Stimulated activated CD4-positive, alpha-beta T cell treated with anti-CD3 and anti-CD28 coated beads, Interleukin-4, amount 100 ng/mL, for 4 hours (primary cell): ENCODE results near the gene TCAP.
A peak's percentile ranks its signal among the peaks of the same experiment; 100 is the strongest.

Source experiments
- DNase-seq, 2 experiments: peaks; one replicate each; pipeline ENCODE4 v3.0.0-alpha.2; 2020

TCAP gene

DNA sequence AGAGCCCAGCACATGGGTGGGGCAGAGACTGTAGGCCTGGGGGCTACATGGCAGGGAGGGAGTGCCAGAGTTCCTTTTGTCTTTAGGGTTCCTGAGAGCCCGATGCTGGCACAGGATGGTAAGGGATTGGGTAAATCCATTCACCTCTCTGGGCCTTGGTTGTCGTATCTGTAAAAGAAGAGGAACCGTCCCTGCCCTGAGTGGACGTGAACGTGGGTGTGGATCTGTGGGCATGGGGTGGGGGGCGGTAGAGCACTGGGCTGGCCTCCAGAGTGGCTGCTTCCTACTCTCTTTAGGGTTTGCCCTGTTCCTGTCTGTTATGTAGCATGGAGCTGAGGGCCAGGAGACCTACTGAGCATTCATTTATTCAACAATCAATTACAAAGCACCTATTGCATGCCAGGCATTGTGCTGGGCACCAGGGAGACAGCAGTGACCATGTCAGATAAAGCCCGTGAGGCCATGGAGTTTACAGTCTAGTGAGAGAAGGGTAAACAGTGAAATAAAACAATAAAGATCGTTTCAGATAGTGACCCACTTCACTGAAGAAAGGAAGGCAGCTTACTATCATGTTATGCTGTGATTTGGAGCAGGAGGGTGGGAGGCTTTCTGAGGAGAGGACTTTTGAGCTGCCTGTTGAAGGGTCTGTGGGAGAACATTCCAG lies 13.1 kb upstream of the TCAP start:
- no peak for DNase-seq

DNA sequence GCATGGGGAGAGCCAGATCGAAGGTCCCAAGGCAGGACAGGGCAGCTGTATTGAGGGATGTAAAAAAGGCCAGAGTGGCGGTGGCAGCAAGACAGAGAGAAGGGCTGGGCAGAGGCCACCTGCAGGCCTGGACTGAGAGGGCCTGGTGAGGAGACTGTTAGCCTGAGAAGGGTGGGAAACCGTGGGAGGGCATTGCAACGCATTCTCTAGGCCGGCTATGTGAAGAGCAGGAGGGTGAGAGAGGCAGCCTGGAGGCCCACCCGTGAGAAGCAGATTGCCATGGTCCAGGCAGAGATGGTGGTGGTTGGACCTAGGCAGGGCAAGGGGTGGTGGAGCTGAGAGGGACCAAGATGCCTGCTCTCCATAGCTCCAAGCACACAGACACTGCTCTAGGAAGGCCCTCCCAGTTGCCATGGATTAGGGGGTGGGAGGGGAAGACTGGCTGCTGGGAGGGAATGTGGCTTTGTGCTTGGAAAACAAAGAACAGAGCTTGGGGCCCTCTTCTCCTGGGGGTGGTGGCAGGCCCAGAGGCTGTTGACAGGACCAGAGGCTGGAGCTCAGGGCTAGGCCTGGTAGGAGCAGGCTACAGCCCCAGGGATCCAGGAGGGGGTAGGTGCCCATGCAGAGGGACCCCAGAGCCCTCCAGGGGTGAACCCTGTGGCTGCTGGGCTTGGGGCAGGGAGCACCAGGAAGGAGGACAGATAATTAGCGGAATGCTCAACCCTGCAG lies 12.4 kb upstream of the TCAP start:
- DNase-seq: no peak

DNA sequence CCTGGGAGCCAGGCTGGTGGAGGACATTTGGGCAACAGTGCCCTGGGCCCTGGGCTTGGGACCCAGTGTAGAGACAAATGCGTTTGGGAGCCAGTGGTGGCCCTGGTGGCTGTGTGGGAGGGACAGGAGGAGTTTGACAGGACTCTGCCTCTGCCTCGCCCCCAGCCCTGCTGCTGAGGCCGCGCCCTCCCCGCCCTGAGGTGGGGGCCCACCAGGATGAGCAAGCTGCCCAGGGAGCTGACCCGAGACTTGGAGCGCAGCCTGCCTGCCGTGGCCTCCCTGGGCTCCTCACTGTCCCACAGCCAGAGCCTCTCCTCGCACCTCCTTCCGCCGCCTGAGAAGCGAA lies 11.9 kb upstream of the TCAP start:
- no peak for DNase-seq

DNA sequence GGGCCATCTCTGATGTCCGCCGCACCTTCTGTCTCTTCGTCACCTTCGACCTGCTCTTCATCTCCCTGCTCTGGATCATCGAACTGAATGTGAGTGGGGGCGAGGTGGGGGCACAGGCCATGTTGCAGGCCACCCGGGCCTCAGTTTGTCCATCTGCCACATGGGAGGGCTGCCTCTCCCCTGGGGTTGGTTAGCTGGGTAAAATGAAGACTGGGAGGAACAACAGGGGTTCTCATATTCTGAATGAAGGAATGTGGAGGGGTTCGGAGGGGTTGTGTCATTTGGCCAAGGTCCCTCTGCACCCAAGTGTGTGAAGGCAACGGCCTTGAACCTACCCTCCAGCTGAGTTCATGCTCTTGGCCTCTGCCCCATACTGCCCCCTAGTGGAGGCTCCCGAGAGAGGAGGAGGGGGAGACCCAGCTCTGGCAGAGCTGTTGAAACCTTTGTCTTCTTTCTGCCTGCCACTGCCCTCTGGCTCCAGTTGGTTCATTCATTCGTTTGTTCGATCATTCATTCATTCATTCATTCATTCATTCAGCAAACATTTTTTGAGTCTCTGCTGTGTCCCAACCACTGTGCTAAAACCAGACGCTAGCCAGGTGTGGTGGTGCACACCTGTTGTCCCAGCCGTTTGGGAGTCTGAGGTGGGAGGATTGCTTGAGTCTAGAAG lies 11.4 kb upstream of the TCAP start:
- peak; percentile 66 to 74 for DNase-seq

DNA sequence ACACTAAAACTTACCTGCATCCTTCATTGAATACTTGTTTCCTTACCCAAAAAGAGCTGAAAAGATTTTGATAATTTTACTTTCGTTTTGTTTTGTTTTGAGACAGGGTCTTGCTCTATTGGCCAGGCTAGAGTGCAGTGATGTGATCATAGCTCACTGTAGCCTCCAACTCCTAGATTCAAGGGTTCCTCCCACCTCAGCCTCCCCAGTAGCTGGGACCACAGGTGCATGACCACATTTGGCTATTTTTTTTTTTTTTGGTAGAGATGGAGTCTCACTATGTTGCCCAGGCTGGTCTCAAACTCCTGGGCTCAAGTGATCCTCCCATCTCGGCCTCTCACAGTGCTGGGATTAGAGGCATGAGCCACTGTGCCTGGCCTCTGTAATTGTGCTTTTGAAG lies 10.0 kb upstream of the TCAP start:
- DNase-seq: no peak

DNA sequence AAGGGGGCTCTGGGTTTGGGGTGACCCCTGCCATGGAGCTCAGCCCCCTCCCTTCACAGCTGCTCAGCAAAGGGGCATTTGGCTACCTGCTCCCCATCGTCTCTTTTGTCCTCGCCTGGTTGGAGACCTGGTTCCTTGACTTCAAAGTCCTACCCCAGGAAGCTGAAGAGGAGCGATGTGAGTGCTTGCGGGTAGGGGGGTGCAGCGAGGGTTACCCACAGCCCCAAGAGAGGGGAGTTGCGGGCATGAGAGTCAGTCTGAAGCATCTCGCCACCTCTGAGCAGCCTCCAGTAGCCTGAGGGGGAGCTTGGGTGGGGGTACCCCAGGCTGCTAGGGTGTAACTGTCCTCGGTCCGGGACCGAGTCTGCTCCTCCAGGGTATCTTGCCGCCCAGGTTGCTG lies 6.8 kb upstream of the TCAP start:
- DNase-seq: no peak

DNA sequence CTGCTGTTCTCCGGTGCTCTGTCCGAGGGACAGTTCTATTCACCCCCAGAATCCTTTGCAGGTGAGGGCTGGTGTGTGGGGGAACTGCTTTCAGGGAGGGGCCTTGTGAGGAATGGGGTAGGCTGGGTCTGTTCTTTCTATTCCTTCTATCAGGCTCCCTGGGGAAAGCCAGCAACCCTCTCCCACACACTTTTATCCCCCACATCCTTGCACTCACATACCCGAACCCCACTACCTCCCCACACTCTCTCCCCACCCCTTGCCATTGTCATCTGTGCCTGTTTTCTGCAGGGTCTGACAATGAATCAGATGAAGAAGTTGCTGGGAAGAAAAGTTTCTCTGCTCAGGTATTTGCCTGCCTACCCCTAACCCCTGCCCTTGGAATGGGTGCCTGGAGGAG lies 6.4 kb upstream of the TCAP start:
- DNase-seq: no peak

DNA sequence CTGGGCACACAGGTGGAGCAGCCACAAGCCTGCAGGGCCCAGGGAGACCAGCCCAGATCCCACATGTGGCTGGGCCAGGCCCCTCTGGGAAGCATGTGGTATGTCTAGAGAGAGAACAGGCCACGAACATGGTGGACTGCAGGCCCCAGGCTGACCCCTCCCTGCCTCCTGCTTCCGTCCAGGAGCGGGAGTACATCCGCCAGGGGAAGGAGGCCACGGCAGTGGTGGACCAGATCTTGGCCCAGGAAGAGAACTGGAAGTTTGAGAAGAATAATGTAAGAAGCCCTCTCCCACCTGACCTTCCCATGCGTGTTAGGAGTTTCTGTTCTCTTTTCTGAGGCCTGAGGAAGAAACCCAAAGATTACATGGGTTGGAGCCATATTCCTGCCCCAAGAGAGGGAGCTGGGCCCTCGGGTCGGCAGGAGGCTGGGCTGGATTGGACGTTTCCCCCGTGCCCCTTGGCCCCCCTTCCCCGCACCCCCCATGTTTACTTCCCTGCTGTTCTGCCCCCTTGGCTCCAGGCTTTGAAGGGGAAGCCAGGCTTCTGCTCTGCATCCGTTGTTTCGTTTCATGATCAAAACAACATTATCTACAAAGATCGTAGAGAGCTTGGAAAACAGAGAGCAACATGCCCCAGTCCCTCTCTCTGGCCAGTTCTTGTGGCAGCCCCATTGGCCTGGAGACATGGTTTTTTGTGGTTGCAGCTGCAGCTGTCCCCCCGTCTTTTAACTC lies 5.7 kb upstream of the TCAP start:
- DNase-seq: no peak

DNA sequence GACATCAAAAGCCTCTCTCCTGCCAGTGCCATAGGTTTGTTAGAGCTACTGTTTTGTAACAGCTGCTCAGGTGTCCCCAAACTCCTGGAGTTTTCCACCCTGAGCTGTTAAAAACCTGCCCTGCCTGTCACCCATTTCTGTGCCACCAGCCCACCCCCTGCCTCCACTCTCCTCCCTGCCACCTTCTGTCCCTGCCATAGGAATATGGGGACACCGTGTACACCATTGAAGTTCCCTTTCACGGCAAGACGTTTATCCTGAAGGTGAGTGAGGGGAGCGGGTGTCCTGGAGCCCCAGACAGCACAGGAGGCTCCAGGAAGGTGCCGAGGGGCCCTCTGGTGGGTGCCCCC lies 5.2 kb upstream of the TCAP start:
- no peak for DNase-seq

DNA sequence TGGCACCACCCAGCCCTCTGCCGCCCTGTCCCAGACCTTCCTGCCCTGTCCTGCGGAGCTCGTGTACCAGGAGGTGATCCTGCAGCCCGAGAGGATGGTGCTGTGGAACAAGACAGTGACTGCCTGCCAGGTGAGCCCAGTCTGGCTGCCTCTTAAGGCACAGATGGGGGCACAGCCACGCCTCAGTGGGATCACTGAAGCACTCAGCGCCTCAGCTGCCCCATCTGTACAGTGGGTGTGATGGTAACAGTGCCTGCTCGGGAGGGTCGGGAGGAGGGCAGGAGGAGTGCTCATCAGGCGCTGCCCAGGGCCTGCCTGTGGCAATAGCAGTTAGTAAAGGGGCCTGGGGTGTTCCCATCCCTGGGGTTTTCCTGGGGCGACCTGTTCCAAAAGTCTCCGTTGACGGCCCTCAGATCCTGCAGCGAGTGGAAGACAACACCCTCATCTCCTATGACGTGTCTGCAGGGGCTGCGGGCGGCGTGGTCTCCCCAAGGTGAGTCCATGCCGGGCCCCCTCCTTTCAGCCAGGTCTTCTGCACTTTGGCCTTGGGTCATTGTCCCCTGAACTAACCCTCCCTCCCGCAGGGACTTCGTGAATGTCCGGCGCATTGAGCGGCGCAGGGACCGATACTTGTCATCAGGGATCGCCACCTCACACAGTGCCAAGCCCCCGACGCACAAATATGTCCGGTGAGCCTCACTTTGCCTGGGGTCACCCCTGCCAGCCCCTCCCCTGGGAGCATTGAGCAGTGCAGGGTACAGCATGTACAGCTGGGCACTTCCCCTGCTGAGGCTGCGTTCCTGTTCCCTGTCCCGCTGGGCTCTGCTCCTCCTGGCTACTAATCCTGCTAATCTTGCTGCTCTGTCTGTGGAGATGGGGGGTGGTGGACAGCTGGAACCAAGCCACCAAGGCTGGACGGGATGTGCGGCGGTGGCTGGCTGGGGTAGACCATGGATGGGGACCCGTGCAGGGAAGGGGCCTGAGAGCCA lies 4.5 kb upstream of the TCAP start:
- no peak for DNase-seq

DNA sequence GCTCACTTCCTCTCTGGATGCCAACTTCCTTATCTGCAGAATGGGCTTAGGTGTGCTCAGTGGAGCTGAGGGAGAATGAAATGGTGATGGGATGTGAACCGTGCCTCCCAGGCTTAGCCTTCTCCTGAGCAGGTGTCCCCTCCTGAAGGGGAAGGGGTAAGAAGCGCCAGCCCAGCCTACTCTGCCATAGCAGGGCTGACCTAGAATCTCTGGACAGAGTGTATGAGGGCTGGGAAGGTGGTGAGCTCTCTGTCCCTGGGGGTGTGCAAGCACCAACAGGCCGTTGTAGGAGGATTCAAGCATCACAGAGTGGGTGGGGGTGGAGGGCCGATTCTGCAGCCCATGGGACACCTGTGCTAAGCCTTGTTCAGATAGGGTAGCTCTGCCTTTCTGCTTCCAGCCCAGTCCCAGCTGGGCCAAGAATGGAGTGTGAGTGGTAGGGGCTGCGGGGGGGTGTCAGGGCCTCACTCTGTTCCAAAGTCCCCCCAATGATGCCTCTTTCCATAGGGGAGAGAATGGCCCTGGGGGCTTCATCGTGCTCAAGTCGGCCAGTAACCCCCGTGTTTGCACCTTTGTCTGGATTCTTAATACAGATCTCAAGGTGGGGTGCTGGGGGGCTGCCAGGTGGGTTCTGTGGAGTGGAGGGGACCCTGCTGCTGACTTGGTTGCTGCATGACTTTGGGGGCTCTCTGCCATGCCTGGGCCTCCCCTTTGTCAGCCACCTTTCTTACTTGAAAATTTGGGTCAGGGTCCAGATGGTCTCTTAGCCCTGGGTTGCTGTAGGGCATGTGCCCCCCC lies 3.2 kb upstream of the TCAP start:
- no peak for DNase-seq

DNA sequence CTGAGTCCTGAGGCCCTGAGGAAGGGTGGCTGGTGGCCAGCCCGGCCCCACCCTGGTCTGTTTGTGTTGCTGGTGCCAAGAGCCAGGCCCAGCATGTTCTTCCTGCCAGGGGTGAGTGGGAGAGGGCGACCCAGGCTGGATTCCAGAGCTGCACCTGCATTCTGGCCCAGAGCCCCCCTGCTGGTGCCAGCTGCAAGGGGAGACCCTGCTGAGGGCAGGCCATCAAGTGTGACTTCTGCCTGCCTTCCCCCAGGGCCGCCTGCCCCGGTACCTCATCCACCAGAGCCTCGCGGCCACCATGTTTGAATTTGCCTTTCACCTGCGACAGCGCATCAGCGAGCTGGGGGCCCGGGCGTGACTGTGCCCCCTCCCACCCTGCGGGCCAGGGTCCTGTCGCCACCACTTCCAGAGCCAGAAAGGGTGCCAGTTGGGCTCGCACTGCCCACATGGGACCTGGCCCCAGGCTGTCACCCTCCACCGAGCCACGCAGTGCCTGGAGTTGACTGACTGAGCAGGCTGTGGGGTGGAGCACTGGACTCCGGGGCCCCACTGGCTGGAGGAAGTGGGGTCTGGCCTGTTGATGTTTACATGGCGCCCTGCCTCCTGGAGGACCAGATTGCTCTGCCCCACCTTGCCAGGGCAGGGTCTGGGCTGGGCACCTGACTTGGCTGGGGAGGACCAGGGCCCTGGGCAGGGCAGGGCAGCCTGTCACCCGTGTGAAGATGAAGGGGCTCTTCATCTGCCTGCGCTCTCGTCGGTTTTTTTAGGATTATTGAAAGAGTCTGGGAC lies 2.4 kb upstream of the TCAP start:
- DNase-seq: no peak

DNA sequence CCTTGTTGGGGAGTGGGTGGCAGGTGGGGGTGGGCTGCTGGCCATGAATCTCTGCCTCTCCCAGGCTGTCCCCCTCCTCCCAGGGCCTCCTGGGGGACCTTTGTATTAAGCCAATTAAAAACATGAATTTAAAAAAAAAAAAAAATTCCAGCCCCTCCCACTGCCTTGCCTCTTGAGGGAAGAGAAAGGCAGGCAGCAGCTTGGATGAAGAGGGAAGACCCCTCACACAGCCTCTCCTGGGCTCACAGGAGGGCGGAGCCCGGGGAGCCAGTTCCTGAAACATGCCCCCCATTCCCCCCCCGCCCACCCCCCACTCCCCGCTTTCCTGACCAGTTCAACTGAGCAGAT lies 1.8 kb upstream of the TCAP start:
- DNase-seq: no peak

DNA sequence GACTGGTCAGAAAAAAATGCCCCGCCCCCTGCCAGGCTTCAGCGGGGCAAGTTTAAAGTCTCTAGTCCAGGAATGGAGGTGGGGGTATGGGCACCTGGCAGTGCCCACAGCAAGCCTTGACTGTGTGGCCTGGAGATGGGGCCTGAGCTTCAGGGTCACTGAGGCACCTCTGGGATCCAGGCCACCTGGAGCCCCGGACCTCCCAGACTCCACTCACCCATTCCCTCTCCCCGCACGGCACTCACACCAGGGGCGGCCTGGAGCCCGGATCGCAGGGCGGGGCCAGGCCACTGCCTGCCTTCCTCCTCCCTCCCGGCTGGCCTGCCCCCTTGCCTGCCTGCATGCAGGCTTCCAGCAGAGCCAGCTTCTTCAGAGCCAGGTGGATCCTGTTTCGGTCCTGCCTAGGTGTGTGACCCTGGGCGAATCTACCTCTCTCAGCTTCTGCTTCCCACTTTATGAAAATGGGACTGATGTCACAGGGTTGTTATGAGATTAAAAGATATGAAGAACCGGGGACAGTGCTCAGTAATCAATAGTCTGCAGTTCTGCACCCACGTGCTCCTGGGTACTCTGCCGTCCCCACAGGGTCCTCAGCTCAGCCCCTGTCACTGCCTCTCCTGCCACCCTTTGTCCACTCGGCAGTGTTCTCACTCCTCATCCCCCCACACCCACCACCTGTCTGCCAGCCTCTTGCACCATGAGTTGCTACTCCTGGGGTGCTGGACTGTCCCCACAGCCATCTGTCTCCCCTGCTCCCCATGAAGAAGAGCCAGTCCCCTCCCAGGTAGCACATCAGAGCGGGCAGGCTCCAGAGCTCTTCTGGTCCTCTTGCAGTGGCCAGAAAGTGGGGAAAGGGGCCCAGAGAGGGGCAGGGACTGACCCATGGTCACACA lies 1.2 kb upstream of the TCAP start:
- DNase-seq: no peak

DNA sequence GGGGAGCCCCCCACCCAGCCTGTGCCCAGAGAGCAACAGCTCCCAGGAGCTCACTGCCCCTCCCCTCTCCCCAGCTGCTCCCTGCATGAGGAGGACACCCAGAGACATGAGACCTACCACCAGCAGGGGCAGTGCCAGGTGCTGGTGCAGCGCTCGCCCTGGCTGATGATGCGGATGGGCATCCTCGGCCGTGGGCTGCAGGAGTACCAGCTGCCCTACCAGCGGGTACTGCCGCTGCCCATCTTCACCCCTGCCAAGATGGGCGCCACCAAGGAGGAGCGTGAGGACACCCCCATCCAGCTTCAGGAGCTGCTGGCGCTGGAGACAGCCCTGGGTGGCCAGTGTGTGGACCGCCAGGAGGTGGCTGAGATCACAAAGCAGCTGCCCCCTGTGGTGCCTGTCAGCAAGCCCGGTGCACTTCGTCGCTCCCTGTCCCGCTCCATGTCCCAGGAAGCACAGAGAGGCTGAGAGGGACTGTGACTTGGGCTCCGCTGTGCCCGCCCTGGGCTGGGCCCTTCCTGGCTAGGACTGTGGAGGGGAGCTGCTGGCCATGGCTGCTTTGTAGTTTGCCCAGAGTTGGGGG lies 584 bp downstream of the TCAP start:
- no peak for DNase-seq

DNA sequence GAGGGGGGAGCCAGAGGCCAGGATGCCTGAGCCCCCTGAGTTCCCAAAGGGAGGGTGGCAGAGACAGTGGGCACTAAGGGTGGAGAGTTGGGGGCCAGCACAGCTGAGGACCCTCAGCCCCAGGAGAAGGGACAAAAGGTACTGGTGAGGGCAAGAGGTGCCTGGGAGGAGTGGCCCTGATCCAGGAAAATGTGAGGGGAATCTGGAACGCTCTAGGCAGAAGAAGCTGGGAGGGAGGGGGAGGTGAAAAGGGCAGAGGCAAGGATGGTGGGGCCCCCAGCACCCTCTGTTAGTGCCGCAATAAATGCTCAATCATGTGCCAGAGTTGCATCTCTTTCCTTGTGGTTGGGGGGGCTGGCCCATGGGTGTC lies 1.1 kb downstream of the TCAP start:
- no peak for DNase-seq

DNA sequence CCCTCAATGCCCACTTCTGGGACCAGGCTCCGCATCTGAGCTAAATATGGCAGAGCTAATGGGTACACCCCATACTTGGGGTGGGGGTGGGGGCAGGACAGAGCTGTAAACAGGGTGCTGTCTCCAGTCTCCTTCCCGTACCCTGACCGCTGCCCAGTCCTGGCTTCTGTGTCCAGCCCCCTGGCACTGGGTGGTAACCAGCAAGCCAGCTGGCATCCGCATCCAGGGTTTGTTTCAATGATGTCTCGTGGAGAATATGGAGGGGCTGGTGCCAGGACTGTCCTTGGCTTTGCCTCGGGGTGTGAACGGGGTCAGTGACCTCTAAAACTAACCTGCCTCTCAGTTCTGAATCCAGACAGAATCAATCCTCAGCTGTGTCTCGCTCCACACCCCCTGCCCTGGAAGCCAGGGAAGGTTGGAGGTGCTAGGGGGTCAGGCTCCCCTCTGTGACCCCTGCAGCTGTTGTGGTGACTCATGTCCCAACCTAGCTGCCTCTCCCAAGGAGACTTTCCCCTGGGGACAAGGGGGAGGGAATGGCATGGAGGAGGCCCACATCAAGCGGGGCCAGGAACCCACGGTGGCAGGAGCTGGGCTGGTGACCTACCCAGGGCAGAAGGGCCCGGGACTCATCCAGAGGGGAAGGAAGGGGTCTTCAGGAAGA lies 1.6 kb downstream of the TCAP start:
- DNase-seq: no peak

DNA sequence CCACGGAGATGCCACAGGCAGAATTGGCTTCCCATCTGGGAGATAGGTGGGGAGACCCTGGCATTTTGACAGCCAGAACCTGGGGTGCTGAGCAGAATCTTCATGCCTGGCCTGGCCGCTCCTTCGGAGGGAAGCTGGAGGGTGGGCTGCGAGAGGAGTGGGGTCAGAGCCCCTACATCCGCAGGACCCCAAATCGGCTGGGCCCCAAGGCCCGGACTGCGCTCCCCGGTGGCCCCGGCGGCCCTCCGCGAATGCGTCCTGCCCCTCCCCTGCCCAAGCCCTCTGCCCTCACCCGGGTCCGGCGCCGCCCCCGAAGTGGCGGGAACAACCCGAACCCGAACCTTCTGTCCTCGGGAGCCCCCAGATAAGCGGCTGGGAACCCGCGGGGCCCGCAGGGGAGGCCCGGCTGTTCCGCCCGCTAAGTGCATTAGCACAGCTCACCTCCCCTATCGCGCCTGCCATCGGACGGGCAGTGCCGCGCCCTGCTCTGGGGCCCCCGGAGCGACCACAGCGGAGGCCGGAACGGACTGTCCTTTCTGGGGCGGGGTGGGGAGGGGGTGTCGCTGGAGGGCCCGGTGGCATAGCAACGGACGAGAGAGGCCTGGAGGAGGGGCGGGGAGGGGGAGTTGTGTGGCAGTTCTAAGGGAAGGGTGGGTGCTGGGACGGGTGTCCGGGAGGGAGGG lies 2.3 kb downstream of the TCAP start:
- no peak for DNase-seq
